CD4-positive, alpha-beta T cell treated with Interferon alpha-2 for 1 hour (primary cell): ENCODE data around the gene AHCYL2.
"Not testable (repeated sequence)": the region's sequence is repeated elsewhere in the genome, so short reads cannot be mapped to it uniquely, and the experiment has no call there.

Experiments
- DNase-seq, 2 donors: peaks; one replicate each; pipeline ENCODE4 v3.0.0-alpha.2; 2020 to 2022

AHCYL2 gene

DNA sequence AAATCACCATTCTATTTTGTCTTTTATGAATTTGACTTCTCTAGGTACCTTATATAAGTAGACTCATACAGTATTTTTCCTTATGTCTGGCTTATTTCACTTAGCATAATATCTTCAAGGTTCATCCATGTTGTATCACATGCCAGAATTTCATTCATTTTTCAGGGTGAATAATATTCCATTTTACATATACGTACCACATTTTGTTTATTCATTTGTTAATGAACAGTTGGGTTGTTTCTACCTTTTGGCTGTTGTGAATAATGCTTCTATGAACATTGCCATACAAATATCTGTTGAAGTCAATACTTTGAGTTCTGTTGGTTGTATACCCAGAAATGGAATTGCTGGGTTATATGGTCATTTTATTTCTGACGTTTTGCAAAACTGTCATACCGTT, 20.7 kb downstream of the AHCYL2 start:
- no peak for DNase-seq

DNA sequence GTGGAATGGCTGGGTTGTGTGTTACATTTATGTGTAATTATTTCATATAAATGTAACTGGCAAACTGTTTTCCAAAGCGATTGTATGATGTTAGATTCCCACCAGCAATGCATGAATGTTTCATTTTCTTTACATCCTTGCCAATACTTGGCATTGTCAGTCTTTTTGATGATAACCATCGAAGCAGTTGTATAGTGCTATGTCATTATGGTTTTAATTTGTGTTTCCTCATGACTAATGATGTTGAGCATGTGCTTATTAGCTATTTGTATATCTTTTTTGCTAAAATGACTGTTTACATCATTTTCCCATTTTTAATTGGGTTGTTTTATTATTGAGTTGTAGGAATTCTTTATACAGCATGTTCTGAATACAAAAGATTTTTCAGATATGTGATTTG, 22.3 kb downstream of the AHCYL2 start:
- DNase-seq, result no peak

DNA sequence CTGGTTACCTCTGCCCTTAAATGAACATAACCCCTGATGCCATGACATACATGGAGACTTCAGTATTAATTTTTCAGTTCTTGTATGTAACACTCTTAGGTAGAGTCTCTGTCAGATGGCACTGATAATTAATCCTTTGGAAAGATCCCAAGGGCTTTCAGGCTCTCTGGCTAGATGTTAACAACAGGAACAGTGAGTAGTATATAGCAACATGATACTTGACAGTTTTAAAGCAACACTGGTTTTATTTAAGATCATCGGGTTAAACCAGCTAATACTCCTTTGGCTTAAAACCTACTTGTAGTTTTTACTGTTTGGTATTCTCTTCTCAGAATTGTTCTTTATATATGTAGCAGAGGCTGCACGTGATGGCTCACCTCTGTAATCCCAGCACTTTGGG, 27.3 kb downstream of the AHCYL2 start:
- no peak for DNase-seq

DNA sequence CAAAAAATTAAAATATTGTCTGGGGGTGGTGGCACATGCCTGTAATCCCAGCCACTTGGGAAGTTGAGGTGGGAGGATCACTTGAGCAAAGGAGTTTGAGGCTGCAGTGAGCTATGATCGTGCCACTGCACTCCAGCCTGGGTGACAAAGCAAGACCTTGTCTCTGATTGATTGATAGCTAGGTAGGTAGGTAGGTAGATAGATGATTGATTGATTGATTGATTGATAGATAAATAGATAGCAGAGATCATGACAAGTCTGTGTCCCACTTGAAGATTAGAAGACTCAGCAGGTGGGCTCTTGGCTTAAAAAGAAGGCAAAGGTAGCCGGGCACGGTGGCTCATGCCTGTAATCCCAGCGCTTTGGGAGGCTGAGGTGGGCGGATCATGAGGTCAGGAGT, 27.8 kb downstream of the AHCYL2 start:
- not testable (repeated sequence) for DNase-seq

DNA sequence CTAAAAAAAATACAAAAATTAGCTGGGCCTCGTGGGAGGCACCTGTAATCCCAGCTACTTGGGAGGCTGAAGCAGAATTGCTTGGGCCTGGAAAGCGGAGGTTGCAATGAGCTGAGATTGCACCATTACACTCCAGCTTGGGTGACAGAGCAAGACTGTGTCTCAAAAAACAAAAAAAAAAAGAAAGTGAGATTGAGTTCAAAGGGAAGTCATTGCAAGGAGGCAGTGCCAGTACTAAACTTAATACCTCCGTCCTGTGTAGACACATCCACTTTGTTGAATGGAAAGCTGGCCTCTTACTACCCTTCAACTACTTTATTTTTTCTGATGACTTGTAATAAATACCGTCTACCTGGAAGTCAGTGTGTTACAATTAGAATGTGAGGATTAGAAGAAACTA, 31.0 kb downstream of the AHCYL2 start:
- DNase-seq, result no peak

DNA sequence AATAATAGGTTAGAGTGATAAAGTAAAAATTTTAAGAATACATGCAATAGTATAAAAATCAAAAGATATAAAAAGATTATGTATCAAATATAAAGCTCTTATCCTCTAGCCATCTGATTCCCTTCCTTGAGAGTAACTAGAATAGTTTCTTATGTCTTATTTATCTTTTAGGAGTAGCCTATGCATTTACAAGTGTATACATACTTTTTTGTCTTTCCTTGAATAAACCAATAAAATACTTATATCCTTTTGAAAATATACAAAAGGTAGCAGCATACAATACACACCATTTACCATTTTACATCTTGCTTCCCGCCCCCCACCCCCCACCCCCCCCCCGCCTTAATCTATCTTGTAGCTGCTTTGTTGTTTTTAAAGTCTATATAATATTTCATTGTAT, 31.4 kb downstream of the AHCYL2 start:
- DNase-seq, result no peak

DNA sequence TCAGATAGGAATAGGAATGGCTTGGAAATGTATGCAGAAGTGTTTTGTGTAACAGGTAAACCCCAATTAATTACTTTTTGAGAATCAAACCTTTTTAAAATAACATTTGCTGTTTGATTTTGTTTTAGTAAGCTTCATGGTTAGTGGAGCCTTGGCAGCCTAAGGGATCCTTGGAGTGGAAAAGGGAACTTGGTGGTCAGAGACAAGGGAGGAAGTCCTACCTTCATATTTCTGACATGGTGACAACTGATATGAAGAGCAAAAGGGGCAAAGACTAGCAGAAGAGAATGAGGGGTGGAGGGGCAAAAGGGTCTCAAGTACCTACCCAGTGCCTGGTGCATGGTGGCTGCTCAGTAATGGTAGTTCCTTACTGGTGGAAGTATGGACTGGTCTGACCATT, 32.3 kb downstream of the AHCYL2 start:
- DNase-seq, result no peak

DNA sequence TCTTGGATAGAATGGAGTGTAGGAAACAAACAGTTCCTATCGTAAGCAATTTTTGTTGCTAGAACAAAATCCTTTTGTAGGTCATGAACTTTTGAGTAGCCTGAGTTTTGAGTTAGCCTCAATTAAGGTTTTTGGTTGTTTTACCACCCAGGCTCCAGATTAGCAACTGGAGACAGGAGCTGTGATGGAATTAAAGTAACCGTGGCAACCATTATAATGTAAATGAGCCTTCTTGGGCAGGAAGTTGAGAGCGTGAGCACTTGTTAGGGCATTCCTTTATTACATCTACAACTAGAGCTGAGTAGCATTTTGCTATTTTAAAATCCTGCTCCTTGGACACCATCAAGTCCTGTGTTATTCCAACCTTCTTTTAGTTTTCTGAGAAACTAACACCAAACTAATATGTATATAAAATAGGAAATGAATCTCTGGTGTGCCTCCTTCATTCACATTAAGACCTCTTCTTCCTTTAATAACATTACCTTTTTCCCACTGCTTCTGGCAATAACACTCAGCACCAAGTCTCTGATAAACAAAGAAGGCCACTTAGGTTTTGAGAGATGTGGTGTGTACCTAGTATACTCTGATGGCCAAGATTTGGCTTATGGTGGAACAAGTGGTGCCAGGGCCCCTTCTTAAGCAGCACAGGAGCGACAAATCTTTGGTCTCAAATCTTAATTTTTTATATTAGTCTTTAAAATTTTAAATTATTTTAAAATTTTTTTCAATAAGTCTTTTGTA, 34.0 kb downstream of the AHCYL2 start:
- DNase-seq, result no peak

DNA sequence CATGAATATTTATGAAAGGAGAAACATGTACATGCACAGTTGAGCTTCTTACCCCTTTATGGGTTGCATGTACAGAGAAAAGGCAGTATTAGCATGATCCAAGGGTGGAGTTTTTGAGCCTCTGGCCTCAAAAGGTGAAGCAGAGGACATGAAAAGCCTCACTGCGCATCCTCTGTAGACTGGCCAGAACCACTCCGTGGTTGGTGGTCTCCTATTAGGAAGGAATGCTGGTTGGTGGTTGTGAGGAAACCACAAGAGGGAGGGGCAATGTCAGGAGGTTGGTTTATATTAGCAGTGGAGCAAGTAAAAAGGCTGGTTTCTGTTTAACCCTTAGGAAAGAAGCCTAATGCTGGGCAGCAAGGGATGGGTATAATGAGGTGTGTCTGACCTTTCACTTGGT, 37.5 kb downstream of the AHCYL2 start:
- DNase-seq, result peak in 1 of 2 donors; percentile 27

DNA sequence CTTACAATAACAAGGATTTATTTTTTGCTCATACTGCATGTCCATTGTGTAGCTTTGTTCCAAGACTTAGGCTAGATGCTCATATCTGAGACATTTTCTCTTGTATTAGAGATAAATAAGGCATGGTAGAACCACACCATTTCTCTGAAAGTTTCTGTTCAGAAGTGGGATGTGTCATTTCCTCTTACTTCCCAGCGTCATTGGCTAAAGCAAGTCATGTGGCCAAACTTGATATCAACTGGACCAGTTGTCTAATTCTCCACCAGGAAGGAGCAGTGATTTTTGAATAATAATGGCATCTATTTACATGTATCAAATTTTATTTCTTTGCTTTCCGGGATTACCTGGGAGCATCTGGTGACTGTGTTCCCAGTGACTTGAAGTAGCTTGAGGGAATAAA, 38.3 kb downstream of the AHCYL2 start:
- DNase-seq, result no peak

DNA sequence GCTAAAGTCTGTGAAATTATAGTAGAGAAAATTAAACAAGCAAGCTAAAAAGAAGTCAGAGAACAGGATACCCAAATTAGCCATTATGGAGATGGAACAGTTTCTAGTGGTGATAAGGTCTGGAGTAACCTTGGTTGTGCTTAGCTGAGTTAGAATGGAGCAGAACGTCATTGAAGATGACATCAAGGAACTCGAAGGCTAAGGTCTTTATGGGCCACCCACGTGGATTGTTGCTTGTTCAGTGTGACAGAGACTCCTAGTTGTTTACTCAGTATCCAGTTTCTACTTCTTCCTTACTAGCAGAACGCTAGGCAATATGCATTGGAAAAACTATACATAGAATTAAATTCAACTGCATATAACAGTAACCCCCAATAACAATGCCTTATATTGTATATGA, 39.7 kb downstream of the AHCYL2 start:
- no peak for DNase-seq

DNA sequence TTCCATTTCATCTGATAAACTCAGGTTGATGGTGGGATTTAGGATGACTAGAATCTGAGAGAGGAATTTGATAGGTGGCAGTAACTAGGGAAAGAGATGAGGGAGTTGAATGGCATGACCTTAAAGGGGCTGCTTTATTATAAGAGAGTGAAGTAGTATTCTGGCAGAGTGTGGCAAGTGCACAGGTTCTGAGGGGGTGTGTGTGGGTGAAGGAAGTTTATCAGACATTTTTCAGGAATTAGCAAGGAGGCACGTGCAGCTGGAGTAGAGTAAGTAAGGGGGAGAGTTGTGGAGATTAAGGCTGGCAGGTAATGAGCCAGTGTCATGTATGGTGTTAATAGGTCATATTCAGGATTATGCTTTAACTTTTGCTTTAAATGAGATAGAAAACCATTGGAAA, 40.5 kb downstream of the AHCYL2 start:
- no peak for DNase-seq

DNA sequence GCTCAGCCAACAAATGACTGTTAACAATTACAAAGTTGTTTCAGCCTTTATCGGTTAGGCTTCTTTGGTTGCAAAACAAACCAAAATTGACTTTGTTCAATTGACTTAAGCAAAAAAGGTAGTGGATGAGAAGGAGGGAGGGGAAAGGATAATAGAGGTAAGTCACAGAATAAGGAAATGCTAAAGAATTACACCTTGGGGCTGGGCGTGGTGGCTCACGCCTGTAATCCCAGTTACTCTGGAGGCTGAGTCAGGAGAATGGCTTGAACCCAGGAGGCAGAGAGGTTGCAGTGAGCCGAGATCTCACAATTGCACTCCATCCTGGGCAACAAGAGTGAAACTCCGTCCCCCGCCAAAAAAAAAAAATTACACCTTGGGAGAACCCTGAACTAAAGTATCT, 41.4 kb downstream of the AHCYL2 start:
- no peak for DNase-seq

DNA sequence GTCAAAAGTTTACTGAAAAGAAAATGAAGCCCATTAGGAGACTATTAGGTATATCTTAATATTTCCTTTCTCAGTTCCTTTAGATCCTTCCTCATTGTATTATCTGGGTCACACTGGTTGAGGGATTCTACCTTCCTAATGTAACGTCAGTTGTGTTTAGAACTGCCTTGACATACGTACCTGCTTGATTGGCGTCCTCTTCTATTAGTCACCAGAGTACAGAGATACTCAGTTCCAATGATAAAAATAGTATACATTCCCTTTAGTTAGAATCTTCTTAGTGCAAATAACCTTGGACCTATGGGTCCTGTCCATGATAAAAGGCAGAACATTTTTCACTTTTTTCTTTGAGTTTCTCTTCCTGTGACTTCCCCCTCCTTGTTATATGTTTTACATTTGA, 45.2 kb downstream of the AHCYL2 start:
- no peak for DNase-seq

DNA sequence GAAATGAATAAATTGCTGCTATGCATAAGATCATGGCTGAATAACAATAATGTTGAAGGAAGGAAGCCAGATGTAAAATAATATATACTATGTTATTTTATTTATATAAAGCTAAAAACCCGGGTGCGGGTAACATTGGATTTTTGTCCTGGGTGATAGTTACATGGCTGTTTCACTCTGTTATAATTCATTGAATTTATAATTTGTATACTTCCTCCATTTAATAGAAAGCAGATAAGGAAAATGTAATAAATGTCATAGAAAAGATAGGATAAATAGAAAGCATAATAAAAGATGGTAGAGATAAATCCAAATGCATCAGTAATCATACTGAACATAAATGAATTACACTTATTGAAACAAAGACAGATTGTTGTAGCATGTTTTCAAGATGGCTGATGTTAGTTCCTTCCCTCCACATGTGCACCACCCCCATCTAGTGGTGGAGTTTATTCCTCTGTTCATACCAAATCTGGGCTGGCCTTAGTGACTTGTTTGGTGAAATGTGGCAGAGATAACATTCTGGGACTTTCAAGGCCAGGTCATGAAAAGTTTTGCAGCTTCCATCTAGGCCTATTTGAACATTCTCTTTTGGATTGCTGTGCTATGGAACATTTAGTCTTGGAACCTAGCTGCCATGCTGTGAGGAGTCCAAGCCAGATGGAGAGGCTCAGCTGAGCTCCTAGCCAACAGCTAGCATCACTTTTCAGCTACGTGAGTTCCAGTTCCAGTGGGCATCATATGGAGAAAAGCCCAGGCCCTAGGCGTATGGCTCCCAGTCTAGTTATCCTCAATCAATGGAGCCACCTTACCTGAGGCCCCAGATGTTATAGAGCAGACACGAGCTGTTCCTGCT, 46.9 kb downstream of the AHCYL2 start:
- peak; percentile 64 to 83 for DNase-seq

DNA sequence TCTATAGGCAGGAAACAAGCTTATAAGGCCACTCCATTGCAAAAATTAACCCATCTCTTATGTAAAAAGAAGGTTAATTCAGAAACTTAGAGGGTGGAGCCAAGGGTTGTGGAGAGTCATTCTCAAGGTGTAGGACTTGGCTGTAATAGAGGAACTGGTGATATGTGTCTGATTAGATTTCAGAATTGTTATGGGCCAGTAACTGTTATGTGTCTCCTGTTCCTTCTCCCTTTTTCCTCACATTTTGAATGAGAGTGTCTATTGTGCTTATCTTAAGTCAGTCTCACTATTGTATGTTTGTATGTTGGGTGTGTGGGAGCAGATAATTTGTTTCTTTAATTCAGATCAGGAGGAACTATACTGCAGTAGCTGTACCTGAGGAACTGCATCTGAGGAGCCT, 49.1 kb downstream of the AHCYL2 start:
- DNase-seq, result no peak

DNA sequence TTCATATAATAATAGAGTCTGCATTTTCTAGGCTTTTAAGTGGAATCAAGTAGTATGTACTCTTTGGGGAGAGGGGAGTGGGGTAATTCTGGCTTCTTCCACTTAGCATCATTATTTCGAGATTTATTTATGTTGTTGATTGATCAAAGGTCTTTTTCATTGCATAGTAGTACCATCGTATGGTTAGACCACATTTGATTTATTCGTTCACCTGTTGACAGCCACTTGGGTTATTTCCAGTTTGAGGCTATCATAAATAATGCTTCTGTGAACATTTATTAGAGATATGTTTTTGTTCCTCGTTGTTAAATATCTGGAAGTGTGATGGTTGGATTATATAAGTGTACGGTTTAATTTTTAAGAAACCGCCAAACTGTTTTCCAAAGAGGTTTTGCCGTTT, 52.8 kb downstream of the AHCYL2 start:
- DNase-seq, result no peak

DNA sequence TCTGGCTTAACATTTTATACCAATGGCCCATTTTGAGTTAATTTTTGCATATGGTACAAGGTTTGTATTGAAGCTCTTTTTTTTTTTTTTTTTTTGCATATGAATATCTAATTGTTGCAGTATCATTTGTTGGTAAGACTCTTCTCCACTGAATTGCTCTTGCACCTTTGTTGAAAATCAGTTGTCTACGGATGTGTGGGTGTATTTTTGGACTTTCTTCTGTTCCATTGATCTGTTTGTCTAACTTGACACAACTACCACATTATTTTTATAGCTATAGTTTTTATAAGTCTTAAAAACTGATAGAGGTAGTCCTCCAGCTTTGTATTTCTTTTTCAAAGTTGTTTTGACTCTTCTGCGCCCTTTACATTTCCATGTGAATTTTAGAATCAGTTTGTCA, 53.9 kb downstream of the AHCYL2 start:
- DNase-seq, result no peak

DNA sequence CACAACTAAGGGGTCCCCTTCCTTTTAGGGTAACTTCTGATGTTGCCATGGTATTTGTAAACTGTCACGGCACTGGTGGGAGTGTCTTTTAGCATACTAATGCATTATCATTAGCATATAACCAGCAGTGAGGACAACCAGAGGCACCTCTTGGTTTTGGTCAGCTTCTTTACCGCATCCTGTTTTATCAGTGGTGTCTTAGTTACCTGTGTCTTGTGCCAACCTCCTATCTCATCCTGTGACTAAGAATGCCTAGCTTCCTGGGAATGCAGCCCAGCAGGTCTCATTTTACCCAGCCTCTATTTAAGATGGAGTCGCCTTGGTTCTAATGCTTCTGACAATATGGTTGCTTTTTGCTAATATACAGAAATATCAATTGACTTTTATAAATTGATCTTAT, 54.9 kb downstream of the AHCYL2 start:
- DNase-seq, result no peak

DNA sequence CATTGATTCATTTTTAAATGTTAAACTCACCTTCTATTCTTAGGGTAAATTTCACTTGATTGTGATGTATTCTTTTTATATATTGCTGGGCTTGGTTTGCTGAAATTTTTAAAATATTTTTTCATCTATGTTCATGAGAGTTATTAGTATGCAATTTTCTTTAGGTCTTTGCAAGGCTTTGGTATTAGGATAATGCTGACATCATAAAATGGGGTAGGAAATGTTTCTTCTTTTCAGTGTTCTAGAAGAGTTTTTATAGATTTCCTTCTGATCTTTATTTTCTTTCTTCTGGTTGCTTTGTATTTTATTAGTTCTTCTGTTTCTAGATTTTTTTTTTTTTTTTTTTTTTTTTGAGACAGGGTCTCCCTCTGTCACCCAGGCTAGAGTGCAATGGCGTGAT, 56.3 kb downstream of the AHCYL2 start:
- no peak for DNase-seq

DNA sequence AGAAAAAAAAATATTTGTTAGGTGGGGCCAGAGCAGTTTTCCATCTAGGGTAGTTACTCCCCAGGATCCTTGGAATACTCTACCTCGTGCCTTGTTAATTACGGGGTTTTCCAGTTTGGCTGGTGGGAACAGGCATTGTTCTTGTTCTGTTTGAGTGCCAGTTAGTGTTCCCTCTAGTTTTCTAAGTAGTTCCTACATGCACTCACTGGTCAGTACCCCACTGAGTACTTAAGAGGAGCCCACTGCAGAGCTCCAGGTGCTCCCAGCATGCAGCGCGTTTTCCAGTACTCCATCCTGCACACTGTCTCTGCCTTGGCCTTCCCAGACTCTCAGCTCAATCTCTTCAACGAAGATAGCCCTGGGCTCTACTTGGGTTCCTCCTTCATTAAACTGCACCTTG, 58.0 kb downstream of the AHCYL2 start:
- DNase-seq, result no peak

DNA sequence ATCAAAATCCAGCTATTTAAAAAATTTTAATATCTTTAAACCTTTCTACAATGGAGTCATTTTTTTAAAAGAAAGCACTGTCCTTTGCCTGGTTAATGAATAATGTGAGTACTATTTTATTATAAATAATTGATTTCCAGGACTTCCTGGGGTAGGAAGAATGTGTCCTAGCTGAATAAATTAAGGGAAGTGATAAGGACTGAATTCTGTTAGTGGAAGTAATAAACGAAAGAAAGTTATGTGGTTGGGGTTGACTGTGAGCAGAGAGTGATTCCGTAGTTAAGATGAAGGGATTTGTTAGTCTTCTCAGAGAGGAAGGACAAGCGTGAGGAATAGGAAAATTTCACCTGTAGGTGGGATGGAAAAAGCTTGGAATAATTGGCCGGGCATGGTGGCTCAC, 59.1 kb downstream of the AHCYL2 start:
- no peak for DNase-seq

DNA sequence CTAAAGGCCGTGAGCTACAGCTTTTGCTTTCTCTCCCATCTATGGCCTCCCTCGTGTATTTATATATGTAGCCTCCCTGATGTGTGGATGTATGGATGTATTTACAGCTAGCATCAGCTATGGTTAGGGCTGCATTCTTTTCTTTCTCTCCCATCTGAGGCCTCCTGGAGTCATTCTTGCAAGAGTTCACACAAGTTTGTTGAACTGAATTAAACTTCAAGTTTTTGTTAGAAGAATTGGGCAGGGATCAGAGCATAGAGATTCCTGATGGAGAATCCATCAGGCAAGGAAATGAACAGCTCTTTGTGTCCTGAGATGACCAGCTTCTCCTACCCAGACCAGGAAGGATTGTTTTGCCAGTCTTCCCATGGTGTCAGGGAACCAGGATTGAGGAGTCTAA, 60.3 kb downstream of the AHCYL2 start:
- DNase-seq, result no peak

DNA sequence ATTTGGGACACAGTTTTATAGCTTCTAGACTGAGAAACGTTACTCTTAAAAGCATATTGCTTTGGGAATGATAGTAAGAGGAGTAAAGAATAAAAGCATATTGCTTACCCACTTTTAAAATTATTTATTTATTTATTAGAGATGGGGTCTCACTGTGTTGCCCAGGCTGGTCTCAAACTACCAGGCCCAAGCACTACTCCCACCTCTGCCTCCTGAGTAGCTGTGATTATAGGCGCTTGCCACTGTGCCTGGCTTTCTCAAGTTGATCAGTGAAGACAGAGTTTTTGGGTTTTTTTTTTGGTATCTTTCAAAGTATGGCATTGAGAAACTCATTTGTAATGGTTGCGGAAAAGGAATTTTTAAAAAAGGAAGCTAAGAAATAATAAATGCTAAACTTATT, 68.0 kb downstream of the AHCYL2 start:
- no peak for DNase-seq

DNA sequence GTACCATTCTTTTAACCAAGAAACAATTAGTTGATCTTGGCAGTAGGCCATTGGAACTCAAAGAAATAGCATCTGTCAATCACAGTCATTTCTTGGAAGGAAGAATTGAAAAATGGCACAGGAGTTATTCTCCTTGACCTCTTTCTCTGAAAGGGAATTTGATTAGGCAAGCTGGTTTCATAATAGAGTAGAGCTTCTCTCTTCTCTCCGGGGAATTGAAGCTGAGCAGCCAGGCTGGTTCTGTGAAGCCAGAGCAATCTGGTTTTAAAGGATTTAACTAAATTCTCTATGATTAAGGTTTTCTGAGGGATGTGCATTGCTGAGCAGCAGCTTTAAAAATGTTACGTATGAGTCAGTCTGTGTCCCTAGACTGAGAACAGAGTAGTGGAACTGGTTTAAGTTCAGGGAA, 70.2 kb downstream of the AHCYL2 start:
- DNase-seq, result no peak
